Smooth muscle cell (in vitro differentiated cells): ENCODE data around the gene S100A7A. TPM values are rescaled to one million over a fixed set of nuclear protein-coding genes. Genes with fewer than 3 reads are reported as not detected.
"Not testable (repeated sequence)": the region's sequence is repeated elsewhere in the genome, so short reads cannot be mapped to it uniquely, and the experiment has no call there.

Experiments
- DNase-seq: peaks from one replicate; lab custom pipeline; 2025; ENCODE audit not compliant: unreplicated experiment; lab: John Stamatoyannopoulos, UW
- H2AFZ ChIP-seq: fragments of 200-600 bp; sonication (generic); 2 replicates; pipeline ENCODE4 v1.6.0; 2016; ENCODE audit warnings: antibody characterized with exemption, low read depth, mild to moderate bottlenecking
- H3F3A ChIP-seq: fragments of 200-600 bp; sonication (generic); 2 replicates; pipeline ENCODE4 v1.6.0; 2017; ENCODE audit warnings: antibody characterized with exemption, low read depth
- H3K27ac ChIP-seq: fragments of 200-600 bp; sonication (generic); 2 replicates; pipeline ENCODE4 v1.5.1; 2016; ENCODE audit warnings: low read depth, mild to moderate bottlenecking
- H3K27me3 ChIP-seq: fragments of 200-600 bp; sonication (generic); 2 replicates; pipeline ENCODE4 v1.6.1; 2016; ENCODE audit warnings: low read depth, mild to moderate bottlenecking
- H3K36me3 ChIP-seq: fragments of 200-600 bp; sonication (generic); 2 replicates; pipeline ENCODE4 v1.5.1; 2016; ENCODE audit warnings: low read depth
- H3K4me1 ChIP-seq: fragments of 200-600 bp; sonication (generic); 2 replicates; pipeline ENCODE4 v1.5.1; 2016; ENCODE audit warnings: low read depth
- H3K4me2 ChIP-seq: fragments of 200-600 bp; sonication (generic); 2 replicates; pipeline ENCODE4 v1.6.0; 2016; ENCODE audit warnings: mild to moderate bottlenecking
- H3K4me3 ChIP-seq: fragments of 200-600 bp; sonication (generic); 2 replicates; pipeline ENCODE4 v1.5.1; 2016; ENCODE audit warnings: mild to moderate bottlenecking
- H3K79me2 ChIP-seq: fragments of 200-600 bp; sonication (generic); 2 replicates; pipeline ENCODE4 v1.6.0; 2016; ENCODE audit warnings: low read depth, mild to moderate bottlenecking
- H3K9ac ChIP-seq: fragments of 200-600 bp; sonication (generic); 2 replicates; pipeline ENCODE4 v1.6.0; 2016; ENCODE audit warnings: low read depth
- H3K9me3 ChIP-seq: fragments of 200-600 bp; sonication (generic); replicated peaks from 2 replicates; pipeline ENCODE4 v1.5.1; 2016; ENCODE audit warnings: low read depth
- H4K20me1 ChIP-seq: fragments of 200-600 bp; sonication (generic); 2 replicates; pipeline ENCODE4 v1.6.0; 2016; ENCODE audit warnings: low read depth
- CTCF ChIP-seq: fragments of 200-600 bp; sonication (generic); IDR thresholded peaks from 2 replicates; pipeline ENCODE4 v1.5.1; 2017; ENCODE audit warnings: borderline replicate concordance, mild to moderate bottlenecking, antibody characterized with exemption; ENCODE audit not compliant: insufficient read depth, poor library complexity, severe bottlenecking
- WGBS: methylation state at CpG from one replicate; pipeline ENCODE4 v1.1.7; 2016; ENCODE audit warnings: low lambda C conversion rate; 5-methylcytosine and 5-hydroxymethylcytosine counted together
- polyA plus RNA-seq: library from polyadenylated mRNA; unstranded; fragments of >200 nt; fragmentation: Nextera tagmentation; extraction: Ambion mirVana; gene quantifications from 2 replicates; pipeline ENCODE4 v1.2.1, GENCODE V29; 2016
- total RNA-seq: library from RNA; depleted of rRNA; stranded (reverse); fragments of >200 nt; gene quantifications from 2 replicates; pipeline ENCODE4 v1.2.3, GENCODE V29; 2014

Gene S100A7A
- total and polyA plus RNA-seq, 2 experiments from 2014 or later = not detected

- not testable (repeated sequence) for H3K36me3 ChIP-seq, H3K4me1 ChIP-seq, H3K79me2 ChIP-seq, H3K9ac ChIP-seq, H4K20me1 ChIP-seq, H3K4me2 ChIP-seq, H3K9me3 ChIP-seq, H3K4me3 ChIP-seq, H3K27ac ChIP-seq, H2AFZ ChIP-seq, H3K27me3 ChIP-seq, DNase-seq, H3F3A ChIP-seq
- 81% methylated on average over 11 of the region's 11 CpGs for WGBS
These were observed 9.0 kb upstream of the S100A7A start for GRCh38 chr1:153407274-153407673.

GRCh38 chr1:153413961-153414360 is 2.4 kb upstream of the S100A7A start:
- not testable (repeated sequence) for H3K4me3 ChIP-seq, H3K79me2 ChIP-seq, H3K36me3 ChIP-seq, H2AFZ ChIP-seq, H3K9ac ChIP-seq, DNase-seq, H3F3A ChIP-seq, H3K27me3 ChIP-seq, H3K27ac ChIP-seq, H3K4me1 ChIP-seq, H3K4me2 ChIP-seq, H4K20me1 ChIP-seq, H3K9me3 ChIP-seq

- Histone ChIP-seq H3K4me1 (no peaks in the 10 kb centered on the region), H2AFZ (no peak overlapping the region), H3K27me3 (no peaks in the 10 kb centered on the region), H3F3A (no peaks in the 10 kb centered on the region), H3K9me3 (no peaks in the 10 kb centered on the region), H3K4me3 (no peak overlapping the region), H4K20me1 (no peaks in the 10 kb centered on the region), H3K79me2 (no peaks in the 10 kb centered on the region), H3K9ac (no peak overlapping the region), H3K36me3 (no peaks in the 10 kb centered on the region), H3K27ac (no peak overlapping the region), H3K4me2 (no peak overlapping the region)
- WGBS = 72% methylated on average over 12 of the region's 12 CpGs
- DNase-seq = no peak
- no peak for TF ChIP-seq CTCF
These were observed 992 bp downstream of the S100A7A start for GRCh38 chr1:153417136-153417888.

GRCh38 chr1:153418758-153419435 is 2.6 kb downstream of the S100A7A start:
- not testable (repeated sequence) for H3K4me2 ChIP-seq, H3K4me3 ChIP-seq, H3K27me3 ChIP-seq, H3K27ac ChIP-seq, H3K79me2 ChIP-seq, H3F3A ChIP-seq, H2AFZ ChIP-seq, DNase-seq, H3K4me1 ChIP-seq, H3K9ac ChIP-seq, H3K36me3 ChIP-seq, H3K9me3 ChIP-seq, H4K20me1 ChIP-seq
- WGBS = 58% methylated on average over 7 of the region's 7 CpGs

GRCh38 chr1:153419436-153419793 is 3.1 kb downstream of the S100A7A start:
- not testable (repeated sequence) for H3K4me3 ChIP-seq, H3K4me1 ChIP-seq, H2AFZ ChIP-seq, H3K79me2 ChIP-seq, H3K9ac ChIP-seq, H3K27ac ChIP-seq, DNase-seq, H3K36me3 ChIP-seq, H3K4me2 ChIP-seq, H3F3A ChIP-seq, H4K20me1 ChIP-seq, H3K27me3 ChIP-seq, H3K9me3 ChIP-seq
- WGBS = 47% methylated on average over 2 of the region's 2 CpGs
